ENCODE results near the gene SMKR1.
A peak's percentile ranks its signal among the peaks of the same experiment; 100 is the strongest.
"Not testable (repeated sequence)": the region's sequence is repeated elsewhere in the genome, so short reads cannot be mapped to it uniquely, and the experiment has no call there.

The SMKR1 gene

DNA sequence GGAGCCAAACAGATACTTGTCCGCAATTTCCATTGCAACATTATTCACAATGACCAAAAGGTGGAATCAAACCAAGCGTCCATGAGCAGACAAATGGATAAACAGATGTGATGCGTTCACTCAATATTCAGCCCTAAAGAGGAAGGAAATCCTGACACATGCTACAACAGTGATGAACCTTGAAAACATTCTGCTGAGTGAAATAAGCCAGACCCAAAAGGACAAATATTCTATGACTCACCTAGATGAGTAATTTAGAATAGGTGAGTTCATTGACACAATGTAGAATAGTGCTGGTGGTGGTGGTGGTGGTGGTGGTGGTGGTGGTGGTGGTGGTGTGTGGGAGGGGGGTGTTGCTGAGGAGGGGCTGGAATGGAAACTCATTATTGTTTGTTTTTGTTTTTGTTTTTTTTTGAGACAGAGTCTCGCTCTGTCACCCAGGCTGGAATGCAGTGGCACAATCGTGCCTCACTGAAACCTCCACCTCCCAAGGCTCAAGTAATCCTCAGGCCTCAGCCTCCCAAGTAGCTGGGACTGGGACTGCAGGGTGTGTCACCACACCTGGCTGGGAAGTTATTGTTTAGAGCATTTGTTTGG, 28.6 kb downstream of the SMKR1 start:
- ChIA-PET CTCF (interaction anchor here (0.6 kb wide), 1 partner anchor 145 kb away, joined by 3 read pairs; no protein-coding TSS in a partner anchor), POLR2A (ENCODE audit: low non-redundant PET) (no interaction called here)
- TF ChIP-seq CTCF (conservative IDR thresholded peaks at IDR 0.05; ENCODE audit: low read depth): no peak
- DNase-seq (ENCODE audit: low spot score): peak; percentile 68
- H3K27ac ChIP-seq: peak overlapping the region; percentile 42; the same call in 1 of the 2 replicates

DNA sequence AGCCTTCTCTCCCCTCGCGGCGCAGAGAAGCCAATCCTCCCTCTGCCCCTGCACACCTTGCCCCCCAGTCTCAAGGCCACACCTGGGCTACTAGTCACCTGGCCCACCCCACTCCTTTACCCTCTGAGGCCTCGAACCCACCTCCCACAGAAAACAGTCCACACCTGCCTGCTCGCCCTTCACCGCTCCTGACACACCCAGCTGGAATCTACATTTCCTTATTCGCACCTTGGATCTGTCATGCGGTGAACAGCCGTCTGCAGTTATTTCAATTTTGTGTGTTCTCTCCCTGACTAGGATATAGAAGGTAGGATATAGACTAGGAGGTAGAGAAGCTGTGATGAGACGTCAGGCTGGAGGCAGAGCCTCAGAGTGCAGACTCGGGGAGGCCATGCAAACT, 29.4 kb downstream of the SMKR1 start:
- POLR2A ChIA-PET (ENCODE audit: low non-redundant PET): no interaction called here
- CTCF ChIA-PET: interaction anchor here (0.7 kb wide), 1 partner anchor 17 kb away, joined by 3 read pairs; no protein-coding TSS in a partner anchor

GRCh38 chr7:129532375-129532774, 30.0 kb downstream of the SMKR1 start:
- no peak overlapping the region for H3K27ac ChIP-seq
- no peak for TF ChIP-seq CTCF (conservative IDR thresholded peaks at IDR 0.05; ENCODE audit: low read depth)
- DNase-seq (ENCODE audit: low spot score): no peak
- ChIA-PET POLR2A (ENCODE audit: low non-redundant PET) (no interaction called here), CTCF (interaction anchor here (0.7 kb wide), 1 partner anchor 18 kb away, joined by 3 read pairs; no protein-coding TSS in a partner anchor)

More for the DNA sequence above, 29.4 kb downstream of the SMKR1 start:
- TF ChIP-seq CTCF (conservative IDR thresholded peaks at IDR 0.05; ENCODE audit: low read depth): no peak
- H3K27ac ChIP-seq: peak overlapping the region; percentile 42; the same call in 1 of the 2 replicates
- DNase-seq (ENCODE audit: low spot score): no peak

DNA sequence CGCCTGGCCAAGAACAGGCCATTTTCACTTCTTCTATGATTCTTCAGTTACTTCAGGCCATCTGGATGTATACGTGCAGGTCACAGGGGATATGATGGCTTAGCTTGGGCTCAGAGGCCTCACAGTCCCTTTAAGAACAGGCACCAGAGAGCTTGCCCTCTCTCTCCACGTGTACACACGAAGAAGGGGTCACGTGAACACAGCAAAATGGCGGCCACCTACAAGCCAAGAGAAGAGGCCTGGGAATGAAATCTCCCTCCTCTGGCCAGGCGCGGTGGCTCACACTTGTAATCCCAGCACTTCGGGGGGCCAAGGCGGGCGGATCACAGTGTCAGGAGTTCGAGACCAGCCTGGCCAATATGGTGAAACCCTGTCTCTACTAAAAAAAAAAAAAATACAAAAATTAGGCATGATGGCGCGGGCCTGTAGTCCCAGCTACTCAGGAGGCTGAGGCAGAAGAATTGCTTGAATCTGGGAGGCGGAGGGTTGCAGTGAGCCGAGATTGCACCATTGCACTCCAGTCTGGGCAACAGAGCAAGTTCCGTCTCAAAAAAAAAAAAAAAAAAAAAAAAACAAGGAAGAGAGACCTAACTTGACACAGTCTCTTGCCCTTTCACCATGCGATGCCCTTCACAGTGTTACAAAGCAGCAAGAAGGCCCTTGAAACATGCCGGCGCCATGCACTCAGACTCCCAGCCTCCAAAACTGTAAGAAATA, 32.4 kb downstream of the SMKR1 start:
- CTCF ChIA-PET; DNase-seq (ENCODE audit: low spot score); H3K27ac ChIP-seq: not testable (repeated sequence)
- POLR2A ChIA-PET (ENCODE audit: low non-redundant PET): interaction anchor here (0.6 kb wide), 1 partner anchor 61 kb away, joined by 3 read pairs; no protein-coding TSS in a partner anchor

DNA sequence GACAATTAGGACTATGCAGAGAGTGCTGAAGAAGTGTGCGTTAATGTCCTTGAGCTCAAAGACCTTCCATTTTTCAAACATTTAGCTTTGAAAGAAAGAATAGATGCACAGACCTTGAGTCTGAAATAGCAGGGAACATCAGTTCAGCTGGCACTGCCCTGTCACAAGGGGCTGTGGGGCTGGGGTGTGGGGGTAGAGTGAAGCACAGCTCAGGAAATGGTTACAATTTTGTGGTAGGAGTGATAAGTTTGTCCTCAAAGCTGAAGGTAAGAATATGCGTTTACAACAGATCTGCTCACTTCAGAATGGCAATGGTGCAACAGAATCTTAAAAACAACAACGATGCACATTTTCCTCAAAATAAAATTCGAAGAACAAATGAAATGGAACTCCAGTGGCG, 33.6 kb downstream of the SMKR1 start:
- DNase-seq (ENCODE audit: low spot score): no peak
- POLR2A ChIA-PET (ENCODE audit: low non-redundant PET): no interaction called here
- H3K27ac ChIP-seq: no peak overlapping the region
- CTCF ChIA-PET: no interaction called here
- no peak for TF ChIP-seq CTCF (conservative IDR thresholded peaks at IDR 0.05; ENCODE audit: low read depth)

DNA sequence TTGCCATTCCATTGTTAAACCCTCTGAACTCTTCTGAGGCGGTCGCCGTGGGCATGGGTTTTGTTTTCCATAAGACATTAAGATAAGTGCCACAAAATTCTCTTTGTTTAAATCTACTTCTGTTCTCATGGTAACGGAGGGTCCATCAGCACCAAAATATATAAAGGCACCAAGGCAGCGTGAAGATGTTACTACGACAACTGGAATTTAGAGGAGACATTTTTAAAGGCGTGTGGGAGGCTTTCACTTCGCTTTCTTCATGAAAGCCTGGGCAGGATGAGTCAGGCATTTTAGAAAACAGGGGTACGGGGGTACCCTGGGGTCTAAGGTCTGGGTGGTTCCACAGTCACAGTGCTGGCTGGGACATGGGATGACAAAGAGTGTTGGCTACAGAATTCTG, 34.0 kb downstream of the SMKR1 start:
- ChIA-PET POLR2A (ENCODE audit: low non-redundant PET) (no interaction called here), CTCF (no interaction called here)
- no peak overlapping the region for H3K27ac ChIP-seq
- no peak for DNase-seq (ENCODE audit: low spot score)
- TF ChIP-seq CTCF (conservative IDR thresholded peaks at IDR 0.05; ENCODE audit: low read depth): no peak

GRCh38 chr7:129538790-129539189, 36.5 kb downstream of the SMKR1 start:
- POLR2A ChIA-PET (ENCODE audit: low non-redundant PET): no interaction called here
- H3K27ac ChIP-seq: no peak overlapping the region
- DNase-seq (ENCODE audit: low spot score): no peak
- CTCF ChIA-PET: no interaction called here
- TF ChIP-seq CTCF (conservative IDR thresholded peaks at IDR 0.05; ENCODE audit: low read depth): no peak
